Transverse colon (tissue), 3 donors: Measurements from ENCODE around the gene RARA.

Source experiments
- CTCF ChIP-seq, 5 experiments: fragments of 200-600 bp in 3 of 5; fragments of 450-650 bp in 2 of 5; sonication (generic) in 3 of 5; IDR thresholded peaks; 1 replicate in 2 of 5; 2 replicates in 3 of 5; pipeline ENCODE4 v1.5.1; 2016 to 2017; ENCODE audit warnings: antibody characterized with exemption in 5 of 5, inconsistent platforms in 3 of 5, mild to moderate bottlenecking in 2 of 5, moderate library complexity in 1 of 5
- POLR2A ChIP-seq: fragments of 450-650 bp; IDR thresholded peaks from one replicate; pipeline ENCODE4 v1.6.1; 2016; ENCODE audit warnings: antibody characterized with exemption, mild to moderate bottlenecking, moderate library complexity

GRCh38 chr17:40309949-40310510, 1.1 kb downstream of the RARA start:
- TF ChIP-seq POLR2A (no peak), CTCF (IDR thresholded peaks at IDR 0.05) (no peak)
